Gastroesophageal sphincter (tissue), 4 donors: ENCODE results near the gene RAB7A. TPM values are rescaled to one million over a fixed set of nuclear protein-coding genes. Genes with fewer than 3 reads are reported as not detected.

Source experiments
- ATAC-seq: fragments of 150-250 bp; one replicate; pipeline ENCODE4 v1.9.1; 2016; ENCODE audit warnings: mild to moderate bottlenecking, moderate library complexity
- H3K27ac ChIP-seq, 4 donors: fragments of 200-600 bp; sonication (generic) in 3 of 4; 1 replicate in 3 of 4; 2 replicates in 1 of 4; pipeline ENCODE4 v1.5.1; 2016 to 2019
- H3K27me3 ChIP-seq: fragments of 200-600 bp; sonication (generic); one replicate; pipeline ENCODE4 v1.5.1; 2019
- H3K36me3 ChIP-seq, 2 donors: fragments of 200-600 bp; sonication (generic); one replicate each; pipeline ENCODE4 v1.5.1; 2019; ENCODE audit warnings: control low read depth in 1 of 2
- H3K4me1 ChIP-seq, 3 donors: fragments of 200-600 bp; sonication (generic); 1 replicate in 2 of 3; 2 replicates in 1 of 3; pipeline ENCODE4 v1.5.1; 2016 to 2019; ENCODE audit warnings: control low read depth in 2 of 3
- H3K4me3 ChIP-seq, 2 donors: fragments of 200-600 bp; sonication (generic); one replicate each; pipeline ENCODE4 v1.5.1; 2019; ENCODE audit warnings: mild to moderate bottlenecking in 1 of 2, moderate library complexity in 1 of 2
- H3K9me3 ChIP-seq, 3 donors: fragments of 200-600 bp; sonication (generic); one replicate each; pipeline ENCODE4 v1.5.1; 2017 to 2019; ENCODE audit warnings: control low read depth in 2 of 3
- CTCF ChIP-seq, 4 experiments: fragments of 200-600 bp in 2 of 4; fragments of 450-650 bp in 2 of 4; sonication (generic) in 1 of 4; IDR thresholded peaks; one replicate each; pipeline ENCODE4 v1.5.1; 2017 to 2019; ENCODE audit warnings: antibody characterized with exemption in 4 of 4, mild to moderate bottlenecking in 2 of 4, moderate library complexity in 2 of 4
- EP300 ChIP-seq: sonication (generic); formaldehyde crosslinking; IDR thresholded peaks from one replicate; pipeline ENCODE4 v1.6.1; 2017; ENCODE audit warnings: antibody characterized with exemption, mild to moderate bottlenecking
- POLR2A ChIP-seq, 2 donors: fragments of 450-650 bp; IDR thresholded peaks; one replicate each; pipeline ENCODE4 v1.6.1; 2017; ENCODE audit warnings: antibody characterized with exemption in 2 of 2, mild to moderate bottlenecking in 2 of 2, moderate library complexity in 1 of 2
- POLR2AphosphoS5 ChIP-seq: sonication (generic); formaldehyde crosslinking; IDR thresholded peaks from one replicate; pipeline ENCODE4 v1.6.1; 2017; ENCODE audit warnings: antibody characterized with exemption
- WGBS, 2 donors: methylation state at CpG; one replicate each; pipeline ENCODE4 v1.1.5; 2018; ENCODE audit warnings: low coverage in 1 of 2; 5-methylcytosine and 5-hydroxymethylcytosine counted together
- total RNA-seq, 4 donors: library from RNA; depleted of rRNA; stranded (reverse); fragments of >200 nt; gene quantifications; one replicate each; pipeline ENCODE4 v1.1.0, GENCODE V29; 2016

The RAB7A gene
- total RNA-seq, 4 donors from 2014 or later, result 77.9 to 109 (median 87.2) TPM

GRCh38 chr3:128697341-128697740 lies 28.6 kb upstream of the RAB7A start:
- Histone ChIP-seq H3K4me1 (peaks cover 0 to 19% (median 0%) of the 10 kb centered on the region in 3 donors), H3K4me3 (no peak overlapping the region), H3K9me3 (no peaks in the 10 kb centered on the region), H3K27ac (no peak overlapping the region), H3K27me3 (peaks cover 9% of the 10 kb centered on the region), H3K36me3 (no peaks in the 10 kb centered on the region)
- TF ChIP-seq CTCF (IDR thresholded peaks at IDR 0.05), result no peak
- no peak for TF ChIP-seq POLR2A (IDR thresholded peaks at IDR 0.05)
- TF ChIP-seq POLR2AphosphoS5, result no peak
- TF ChIP-seq EP300, result no peak
- ATAC-seq, result no peak
- 86 to 93% methylated on average over 8 of the region's 8 CpGs for WGBS, 2 donors

GRCh38 chr3:128698211-128699047 lies 27.6 kb upstream of the RAB7A start:
- TF ChIP-seq EP300, result no peak
- peak; percentile 19 for TF ChIP-seq POLR2A (IDR thresholded peaks at IDR 0.05)
- TF ChIP-seq POLR2AphosphoS5, result peak; percentile 51
- TF ChIP-seq CTCF (IDR thresholded peaks at IDR 0.05), result no peak
- H3K4me3 ChIP-seq, result peak overlapping the region; percentile 72 to 77
- peaks cover 1% of the 10 kb centered on the region for H3K27me3 ChIP-seq
- peaks cover 0 to 19% (median 0%) of the 10 kb centered on the region in 3 donors for H3K4me1 ChIP-seq
- no peaks in the 10 kb centered on the region for H3K9me3 ChIP-seq
- 4 to 6% methylated on average over 3 to 5 of the region's 53 CpGs for WGBS, 2 donors
- peak; percentile 77 for ATAC-seq
- no peaks in the 10 kb centered on the region for H3K36me3 ChIP-seq
- H3K27ac ChIP-seq, result peak overlapping the region; percentile 60 to 92 (median 88)

GRCh38 chr3:128701342-128702212 lies 24.4 kb upstream of the RAB7A start:
- WGBS, 2 donors, result 25 to 29% methylated on average over 8 to 10 of the region's 11 CpGs
- no peak for ATAC-seq

GRCh38 chr3:128702391-128702790 lies 23.6 kb upstream of the RAB7A start:
- 44% methylated on average over 3 of the region's 3 CpGs; no CpG with 5 or more reads in 1 of the 2 donors for WGBS, 2 donors
- H3K27me3 ChIP-seq, result no peaks in the 10 kb centered on the region
- peaks cover 0 to 19% (median 0%) of the 10 kb centered on the region in 3 donors for H3K4me1 ChIP-seq
- no peak for ATAC-seq
- H3K4me3 ChIP-seq, result no peak overlapping the region
- H3K27ac ChIP-seq, result no peak overlapping the region
- no peaks in the 10 kb centered on the region for H3K9me3 ChIP-seq
- no peak for TF ChIP-seq POLR2AphosphoS5
- TF ChIP-seq CTCF (IDR thresholded peaks at IDR 0.05), result no peak
- no peak for TF ChIP-seq POLR2A (IDR thresholded peaks at IDR 0.05)
- no peak for TF ChIP-seq EP300
- no peaks in the 10 kb centered on the region for H3K36me3 ChIP-seq

More at GRCh38 chr3:128701342-128702212, 24.4 kb upstream of the RAB7A start:
- TF ChIP-seq POLR2AphosphoS5 (no peak), POLR2A (IDR thresholded peaks at IDR 0.05) (no peak), EP300 (no peak), CTCF (IDR thresholded peaks at IDR 0.05) (no peak)
- Histone ChIP-seq H3K4me3 (no peak overlapping the region), H3K9me3 (no peaks in the 10 kb centered on the region), H3K27me3 (no peaks in the 10 kb centered on the region), H3K4me1 (peaks cover 0 to 19% (median 0%) of the 10 kb centered on the region in 3 donors), H3K36me3 (no peaks in the 10 kb centered on the region), H3K27ac (no peak overlapping the region)
